ENCODE results near the gene ERCC4.

DNA sequence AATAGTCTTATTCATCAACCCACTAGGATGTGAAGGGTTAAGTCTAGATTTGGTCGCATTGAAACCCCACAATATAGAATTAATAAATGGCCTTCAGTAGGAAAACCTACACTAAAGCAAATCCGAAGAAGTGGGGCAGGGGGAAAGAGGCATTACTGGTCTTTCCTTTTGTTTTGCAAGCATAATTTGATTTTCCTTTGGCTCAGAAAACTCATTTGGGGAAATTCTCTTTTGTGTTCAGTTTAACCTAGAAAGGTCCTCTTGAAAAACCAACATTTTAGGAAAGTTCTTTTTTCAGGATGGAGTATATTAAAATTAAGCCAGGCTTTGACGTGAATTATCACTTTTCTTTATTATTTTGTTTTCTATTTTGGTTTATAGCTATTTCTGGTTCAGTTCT, 31.7 kb downstream of the ERCC4 start:
- TF ChIP-seq, protein P1, sequence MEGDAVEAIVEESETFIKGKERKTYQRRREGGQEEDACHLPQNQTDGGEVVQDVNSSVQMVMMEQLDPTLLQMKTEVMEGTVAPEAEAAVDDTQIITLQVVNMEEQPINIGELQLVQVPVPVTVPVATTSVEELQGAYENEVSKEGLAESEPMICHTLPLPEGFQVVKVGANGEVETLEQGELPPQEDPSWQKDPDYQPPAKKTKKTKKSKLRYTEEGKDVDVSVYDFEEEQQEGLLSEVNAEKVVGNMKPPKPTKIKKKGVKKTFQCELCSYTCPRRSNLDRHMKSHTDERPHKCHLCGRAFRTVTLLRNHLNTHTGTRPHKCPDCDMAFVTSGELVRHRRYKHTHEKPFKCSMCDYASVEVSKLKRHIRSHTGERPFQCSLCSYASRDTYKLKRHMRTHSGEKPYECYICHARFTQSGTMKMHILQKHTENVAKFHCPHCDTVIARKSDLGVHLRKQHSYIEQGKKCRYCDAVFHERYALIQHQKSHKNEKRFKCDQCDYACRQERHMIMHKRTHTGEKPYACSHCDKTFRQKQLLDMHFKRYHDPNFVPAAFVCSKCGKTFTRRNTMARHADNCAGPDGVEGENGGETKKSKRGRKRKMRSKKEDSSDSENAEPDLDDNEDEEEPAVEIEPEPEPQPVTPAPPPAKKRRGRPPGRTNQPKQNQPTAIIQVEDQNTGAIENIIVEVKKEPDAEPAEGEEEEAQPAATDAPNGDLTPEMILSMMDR (IDR thresholded peaks at IDR 0.05; ENCODE audit: low read depth, low read length): no peak
- no peak for TF ChIP-seq EZH2phosphoT487 (IDR thresholded peaks at IDR 0.05; ENCODE audit: low read depth)

Measured in OCI-LY3 (cell line).